GM18858 (cell line): ENCODE data around the gene MAPK14.
A peak's percentile ranks its signal among the peaks of the same experiment; 100 is the strongest.
"Not testable (repeated sequence)": the region's sequence is repeated elsewhere in the genome, so short reads cannot be mapped to it uniquely, and the experiment has no call there.

Source experiments
- ATAC-seq: cut with Tn5 transposase; IDR thresholded peaks from one replicate; pipeline ENCODE4 v1.9.1; 2021; ENCODE audit not compliant: unreplicated experiment

Gene MAPK14

GRCh38 chr6:36120539-36120938 is 92.9 kb downstream of the MAPK14 start:
- no peak for ATAC-seq

- no peak for ATAC-seq
Measured at GRCh38 chr6:36120979-36121786, 93.6 kb downstream of the MAPK14 start.

DNA sequence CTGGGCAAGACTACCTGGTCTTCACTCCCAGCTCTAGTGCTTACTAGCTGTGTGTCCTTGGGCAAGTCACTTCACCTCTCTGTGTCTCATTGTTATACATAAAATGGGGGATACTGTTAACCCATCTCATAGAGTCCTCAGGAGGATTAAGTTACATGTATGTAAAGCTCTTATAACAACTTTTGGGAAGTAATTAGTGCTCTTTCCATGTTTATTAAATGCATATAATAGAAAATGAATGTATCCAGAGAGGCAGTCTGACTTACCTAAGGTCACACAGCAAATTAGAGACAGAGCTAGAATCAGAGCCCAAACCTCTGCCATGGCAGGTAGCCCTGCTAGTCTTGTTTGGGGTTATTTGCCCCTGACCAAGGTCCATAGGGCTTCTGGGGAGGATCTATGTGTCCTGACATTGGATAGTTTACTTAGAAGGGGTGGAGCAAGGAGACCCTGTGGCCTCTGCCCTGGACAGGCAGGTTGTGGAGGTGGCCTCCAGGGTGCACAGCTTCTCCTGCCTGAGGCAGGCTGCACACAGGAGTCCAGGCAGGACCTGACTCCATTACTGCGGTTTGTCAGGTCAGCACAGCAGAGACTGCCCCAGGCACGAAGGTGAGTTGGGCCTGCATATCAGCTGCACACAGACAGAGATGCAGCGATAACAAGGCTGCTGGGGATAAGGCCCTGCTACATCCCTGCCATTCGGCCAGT is 94.3 kb downstream of the MAPK14 start:
- ATAC-seq, result no peak

GRCh38 chr6:36122495-36123269 is 95.1 kb downstream of the MAPK14 start:
- ATAC-seq, result no peak

GRCh38 chr6:36123270-36124139 is 95.9 kb downstream of the MAPK14 start:
- no peak for ATAC-seq

- not testable (repeated sequence) for ATAC-seq
Measured at GRCh38 chr6:36124346-36124745, 96.7 kb downstream of the MAPK14 start.

- no peak for ATAC-seq
Measured at GRCh38 chr6:36124881-36125280, 97.3 kb downstream of the MAPK14 start.

- no peak for ATAC-seq
Measured at GRCh38 chr6:36125575-36125974, 98.0 kb downstream of the MAPK14 start.

DNA sequence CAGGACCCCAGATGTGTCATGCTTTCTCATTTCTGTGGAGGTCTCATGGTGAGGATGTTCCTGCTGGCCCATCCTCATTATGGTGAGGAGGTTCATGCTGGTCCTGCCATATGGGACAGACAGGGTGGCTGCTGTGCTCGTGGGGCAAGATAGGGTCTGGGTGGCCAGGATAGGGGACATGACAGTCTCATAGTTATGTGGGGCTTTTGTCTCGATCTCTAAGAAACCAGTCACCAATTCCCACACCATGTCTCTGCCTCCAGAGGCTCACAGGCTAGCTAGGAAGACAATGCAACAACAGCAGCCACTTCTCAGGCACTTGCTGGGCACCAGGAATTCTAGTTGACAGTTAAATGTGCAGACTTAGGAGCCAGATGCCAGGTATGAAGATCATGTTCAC is 98.5 kb downstream of the MAPK14 start:
- ATAC-seq, result no peak

DNA sequence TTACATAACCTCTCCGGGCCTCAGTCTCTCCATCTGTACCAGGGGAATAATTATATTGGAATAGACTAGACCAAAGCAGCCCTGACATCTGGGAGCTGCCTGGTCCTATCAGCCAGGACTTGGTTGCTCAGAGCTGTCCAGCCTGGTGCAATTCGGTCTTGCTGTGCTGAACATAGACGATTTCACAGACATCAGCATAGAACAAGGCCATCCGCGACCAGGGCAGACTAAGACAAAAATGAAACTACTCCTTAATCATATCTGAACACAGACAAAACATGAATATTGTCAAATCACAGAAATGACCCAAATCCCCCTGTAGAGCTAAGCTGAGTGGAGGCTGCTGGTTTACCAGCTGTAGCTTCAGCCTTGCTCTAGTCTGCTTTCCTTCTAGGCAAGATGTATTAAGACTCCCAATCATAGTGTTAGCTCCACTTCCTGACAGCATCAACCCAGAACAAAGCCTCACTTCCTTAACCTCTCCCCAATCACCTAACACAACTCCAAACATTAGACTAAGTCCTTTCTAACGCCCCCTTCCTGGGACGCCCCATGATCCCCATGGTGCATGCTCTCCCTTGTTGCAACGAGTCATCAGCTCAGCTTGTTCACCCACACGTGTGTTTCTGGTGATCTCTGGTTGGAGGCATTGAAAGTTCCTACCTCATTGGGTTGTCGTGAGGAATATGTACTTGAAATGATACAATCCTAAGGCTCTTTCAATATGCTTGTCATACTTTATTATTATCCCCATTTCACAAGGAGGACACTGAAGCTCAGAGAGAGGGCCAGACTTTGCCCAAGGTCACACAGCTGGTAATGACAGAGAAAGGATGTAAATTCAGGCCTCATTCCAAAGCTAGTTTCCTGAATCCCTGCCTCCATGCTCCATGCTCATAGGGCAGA is 99.2 kb downstream of the MAPK14 start:
- ATAC-seq, result no peak

GRCh38 chr6:36127462-36128016 is 99.9 kb downstream of the MAPK14 start:
- ATAC-seq, result no peak

DNA sequence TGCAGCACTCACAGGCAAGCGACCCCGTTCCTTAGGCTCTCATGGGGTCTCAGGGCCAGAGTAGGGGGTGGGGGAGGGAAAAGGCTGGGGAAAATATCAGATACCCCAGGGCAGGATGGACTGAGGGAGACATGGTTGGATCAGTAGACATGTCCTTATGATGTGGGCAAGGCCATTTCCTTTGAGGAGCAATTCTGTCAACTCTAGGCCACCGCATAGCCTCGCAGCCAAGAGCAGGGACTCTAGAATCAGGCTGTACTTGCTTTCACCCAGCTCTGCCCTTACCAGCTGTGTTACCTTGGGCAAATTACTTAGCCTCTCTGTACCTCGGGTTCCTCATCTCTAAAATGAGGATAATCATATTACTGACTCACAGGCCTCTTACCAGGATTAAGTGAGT is 100.5 kb downstream of the MAPK14 start:
- ATAC-seq, result no peak

DNA sequence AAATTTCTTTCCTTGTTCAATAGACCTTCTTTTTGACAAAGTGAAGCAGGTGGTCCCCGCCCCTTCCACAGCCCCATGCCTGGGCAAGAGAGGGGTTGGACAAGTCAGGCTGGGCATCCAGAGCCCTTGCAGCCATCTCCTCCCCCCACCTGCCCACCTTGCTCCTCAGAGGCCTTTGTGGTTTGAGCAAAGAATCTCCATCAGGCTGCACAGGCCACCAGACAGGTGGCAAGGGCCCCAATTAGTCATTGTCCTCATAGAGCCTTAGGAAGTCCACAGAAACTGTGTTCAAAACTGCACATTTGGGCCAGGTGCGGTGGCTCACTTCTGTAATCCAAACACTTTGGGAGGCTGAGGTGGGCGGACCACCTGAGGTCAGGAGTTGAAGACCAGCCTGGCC is 101.2 kb downstream of the MAPK14 start:
- ATAC-seq, result no peak

- ATAC-seq, result not testable (repeated sequence)
Measured at GRCh38 chr6:36129334-36129733, 101.7 kb downstream of the MAPK14 start.

DNA sequence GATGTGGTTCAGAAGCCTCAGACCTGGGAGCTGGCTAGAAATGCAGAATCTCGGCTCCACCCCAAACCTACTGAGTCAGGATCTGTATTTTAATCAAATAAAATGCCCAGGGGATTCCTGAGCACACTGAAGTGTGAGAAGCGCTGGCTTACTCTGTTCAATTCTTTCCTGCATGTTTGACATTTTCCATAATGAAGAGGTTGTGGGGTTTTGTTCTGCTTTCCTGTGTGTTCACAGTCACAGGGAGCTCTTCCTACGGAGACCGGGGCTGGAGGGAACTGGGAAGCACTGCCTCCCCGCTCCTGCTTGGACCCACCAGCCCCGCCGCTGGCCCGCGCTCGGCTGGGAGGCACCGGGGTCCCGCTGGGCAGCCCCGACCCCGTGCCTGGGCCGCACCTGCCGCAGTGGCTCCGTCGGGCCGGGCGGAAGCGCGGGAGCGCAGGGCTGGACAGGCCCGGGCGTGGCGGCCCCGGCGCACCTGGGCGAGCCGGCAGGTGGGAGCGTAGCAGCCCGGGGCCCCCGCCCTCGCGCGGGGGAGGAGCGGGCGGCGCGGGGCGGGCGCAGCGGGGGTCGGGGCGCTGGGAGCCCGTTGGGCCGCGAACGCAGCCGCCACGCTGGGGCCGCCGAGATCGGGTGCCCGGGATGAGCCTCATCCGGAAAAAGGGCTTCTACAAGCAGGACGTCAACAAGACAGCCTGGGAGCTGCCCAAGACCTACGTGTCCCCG is 102.5 kb downstream of the MAPK14 start, which contains the start of gene MAPK13:
TSS of gene MAPK13 (plus strand) at position 573 of the 726 bp plus-strand sequence. CDS start at position 643, 70 bp downstream.
- no peak for ATAC-seq

GRCh38 chr6:36130667-36131510 is 103.3 kb downstream of the MAPK14 start:
- ATAC-seq, result no peak

DNA sequence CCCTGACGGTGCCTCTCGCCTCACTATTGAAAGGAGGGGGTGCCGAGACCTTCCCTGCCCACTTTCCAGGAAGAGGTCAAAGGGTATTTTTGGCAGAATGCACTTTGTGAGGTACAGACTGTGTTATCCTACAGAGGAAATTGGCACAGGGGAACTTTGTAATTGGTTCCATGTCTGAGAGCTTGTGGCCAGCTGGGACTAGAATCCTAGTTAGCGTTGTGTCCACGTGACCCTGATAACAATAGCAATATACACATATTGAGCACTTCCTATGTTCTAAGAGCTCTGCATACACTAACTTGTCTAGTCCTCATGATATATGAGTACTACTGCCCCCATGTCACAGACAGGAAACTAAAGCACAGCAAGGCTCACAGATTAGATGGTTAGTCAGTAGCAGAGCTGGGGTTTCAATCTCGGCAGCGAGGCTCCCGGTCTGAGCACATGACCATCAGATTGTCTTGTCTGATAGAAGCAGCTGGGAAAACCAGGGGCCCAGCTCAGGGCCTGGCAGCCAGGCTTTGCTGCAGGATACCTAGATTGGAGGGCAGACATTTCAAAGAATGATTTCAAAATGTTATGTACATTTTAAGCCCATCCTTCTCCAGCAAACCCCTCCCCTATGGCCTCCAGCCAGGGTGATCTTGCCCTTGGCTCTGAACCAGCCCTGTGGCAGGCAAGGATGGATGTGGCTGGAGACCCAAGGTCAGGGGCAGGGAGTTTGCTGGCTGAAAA is 104.1 kb downstream of the MAPK14 start:
- peak; percentile 83 for ATAC-seq
